Measurements from ENCODE around the gene STRIP1.

GRCh38 chr1:109993885-109994284 is 40.5 kb upstream of the STRIP1 start:
- TF ChIP-seq, protein P1, sequence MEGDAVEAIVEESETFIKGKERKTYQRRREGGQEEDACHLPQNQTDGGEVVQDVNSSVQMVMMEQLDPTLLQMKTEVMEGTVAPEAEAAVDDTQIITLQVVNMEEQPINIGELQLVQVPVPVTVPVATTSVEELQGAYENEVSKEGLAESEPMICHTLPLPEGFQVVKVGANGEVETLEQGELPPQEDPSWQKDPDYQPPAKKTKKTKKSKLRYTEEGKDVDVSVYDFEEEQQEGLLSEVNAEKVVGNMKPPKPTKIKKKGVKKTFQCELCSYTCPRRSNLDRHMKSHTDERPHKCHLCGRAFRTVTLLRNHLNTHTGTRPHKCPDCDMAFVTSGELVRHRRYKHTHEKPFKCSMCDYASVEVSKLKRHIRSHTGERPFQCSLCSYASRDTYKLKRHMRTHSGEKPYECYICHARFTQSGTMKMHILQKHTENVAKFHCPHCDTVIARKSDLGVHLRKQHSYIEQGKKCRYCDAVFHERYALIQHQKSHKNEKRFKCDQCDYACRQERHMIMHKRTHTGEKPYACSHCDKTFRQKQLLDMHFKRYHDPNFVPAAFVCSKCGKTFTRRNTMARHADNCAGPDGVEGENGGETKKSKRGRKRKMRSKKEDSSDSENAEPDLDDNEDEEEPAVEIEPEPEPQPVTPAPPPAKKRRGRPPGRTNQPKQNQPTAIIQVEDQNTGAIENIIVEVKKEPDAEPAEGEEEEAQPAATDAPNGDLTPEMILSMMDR (IDR thresholded peaks at IDR 0.05): no peak
- TF ChIP-seq POLR2A (IDR thresholded peaks at IDR 0.05) (no peak), POLR2AphosphoS5 (IDR thresholded peaks at IDR 0.05) (no peak)
